Caco-2 (cell line): ENCODE data around the gene TMEM141. TPM values are rescaled to one million over a fixed set of nuclear protein-coding genes. Genes with fewer than 3 reads are reported as not detected.
"Not testable (repeated sequence)": the region's sequence is repeated elsewhere in the genome, so short reads cannot be mapped to it uniquely, and the experiment has no call there.

Source experiments
- BruUV-seq: library from RNA; stranded (reverse); fragments of 400-500 nt; replicated peaks from 2 replicates; lab custom pipeline; 2021; lab: Mats Ljungman, UMichigan
- CTCF ChIA-PET: fragments of 300-600 bp; sonication (Branson Sonifier 250); formaldehyde crosslinking; loops from one replicate; lab custom pipeline; 2022; ENCODE audit warnings: antibody characterized with exemption; lab: Charles Lee
- POLR2A ChIA-PET: fragments of 300-600 bp; sonication (Branson Sonifier 250); formaldehyde crosslinking; loops from one replicate; lab custom pipeline; 2022; ENCODE audit warnings: antibody characterized with exemption; lab: Charles Lee
- DNase-seq, 2 experiments: peaks; one replicate each; pipeline versions ENCODE4 v3.0.0 to v3.0.0-alpha.2; 2020 to 2022
- H3K27me3 ChIP-seq: replicated peaks from 2 replicates; pipeline ENCODE4 v1.6.0; 2011; ENCODE audit warnings: low read length; ENCODE audit not compliant: control insufficient read depth, insufficient read depth
- H3K36me3 ChIP-seq: 2 replicates; pipeline ENCODE4 v1.5.1; 2011; ENCODE audit warnings: low read length; ENCODE audit not compliant: control insufficient read depth, insufficient read depth
- H3K4me1 ChIP-seq: fragments of 250-450 bp; sonication (Bioruptor Pico); 2 replicates; pipeline ENCODE4 v1.5.1; 2020; ENCODE audit warnings: mild to moderate bottlenecking
- H3K4me3 ChIP-seq: 2 replicates; pipeline ENCODE4 v1.5.1; 2011; ENCODE audit warnings: low read depth, mild to moderate bottlenecking, control low read depth, low read length
- H3K9me3 ChIP-seq: fragments of 250-450 bp; sonication (Bioruptor Pico); 2 replicates; pipeline ENCODE4 v1.5.1; 2020; ENCODE audit warnings: mild to moderate bottlenecking, moderate library complexity
- H3K27ac Mint-ChIP-seq: one replicate; pipeline ENCODE4 v1.8.0; 2022; ENCODE audit warnings: mixed read lengths; ENCODE audit not compliant: unreplicated experiment
- H3K27me3 Mint-ChIP-seq: one replicate; pipeline ENCODE4 v1.8.0; 2022; ENCODE audit warnings: mixed read lengths; ENCODE audit not compliant: insufficient read depth, unreplicated experiment
- H3K36me3 Mint-ChIP-seq: one replicate; pipeline ENCODE4 v1.8.0; 2022; ENCODE audit warnings: mild to moderate bottlenecking, mixed read lengths; ENCODE audit not compliant: insufficient read depth, unreplicated experiment
- H3K4me1 Mint-ChIP-seq: one replicate; pipeline ENCODE4 v1.8.0; 2022; ENCODE audit warnings: low read depth, mixed read lengths; ENCODE audit not compliant: unreplicated experiment
- H3K4me3 Mint-ChIP-seq: one replicate; pipeline ENCODE4 v1.8.0; 2022; ENCODE audit warnings: mild to moderate bottlenecking, moderate library complexity, mixed read lengths; ENCODE audit not compliant: unreplicated experiment
- H3K9me3 Mint-ChIP-seq: one replicate; pipeline ENCODE4 v1.8.0; 2022; ENCODE audit warnings: mixed read lengths; ENCODE audit not compliant: unreplicated experiment
- intact Hi-C: fragments of 100-400 bp; cut with micrococcal nuclease; formaldehyde crosslinking; loops from one replicate; pipeline ENCODE4 v1.10.0; 2022; ENCODE audit not compliant: unreplicated experiment
- total RNA-seq: library from RNA; stranded (reverse); gene quantifications from 2 replicates; pipeline ENCODE4 v1.2.3, GENCODE V29; 2022
- TF ChIP-seq, protein P1 (sequence below), 2 experiments: fragments of 200-600 bp in 1 of 2; IDR thresholded peaks; 1 replicate in 1 of 2; 2 replicates in 1 of 2; pipeline versions ENCODE4 v1.5.1 to v1.8.0; 2011 to 2022; ENCODE audit warnings: antibody characterized with exemption in 1 of 2, control low read depth in 1 of 2, inconsistent platforms in 1 of 2, low read depth in 1 of 2, low read length in 1 of 2, mild to moderate bottlenecking in 1 of 2, moderate library complexity in 1 of 2; ENCODE audit not compliant: insufficient read depth in 1 of 2, severe bottlenecking in 1 of 2, unreplicated experiment in 1 of 2

TMEM141 gene
- total RNA-seq, 1 experiment from 2014 or later, result 107 TPM

DNA sequence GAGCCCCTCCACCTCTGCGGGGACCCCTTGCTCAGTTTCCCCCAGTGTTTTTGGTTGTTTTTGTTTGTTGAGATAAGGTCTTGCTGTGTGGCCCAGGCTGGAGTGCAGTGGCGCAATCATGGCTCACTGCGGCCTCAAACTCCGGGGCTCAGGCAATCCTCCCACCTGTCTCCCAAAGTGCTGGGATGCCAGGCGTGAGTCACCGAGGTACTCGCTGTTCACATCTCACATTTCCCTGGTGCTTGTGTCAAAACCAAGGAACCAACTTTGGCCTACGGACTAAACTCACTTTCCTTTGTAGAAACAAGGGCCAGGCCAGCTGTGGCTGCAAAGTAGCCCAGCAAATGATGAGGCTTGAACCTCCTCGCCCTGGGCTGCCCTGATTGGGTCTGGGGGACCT, 41.4 kb downstream of the TMEM141 start:
- H3K4me3 ChIP-seq, result no peak overlapping the region
- H3K36me3 Mint-ChIP-seq, result peaks cover 74% of the 10 kb centered on the region
- H3K4me1 ChIP-seq, result no peaks in the 10 kb centered on the region
- no peaks in the 10 kb centered on the region for H3K9me3 ChIP-seq
- no peaks in the 10 kb centered on the region for H3K9me3 Mint-ChIP-seq
- ChIA-PET POLR2A (no interaction called here), CTCF (interaction anchor here (0.7 kb wide), 1 partner anchor 15 kb away, joined by 6 read pairs; no protein-coding TSS in a partner anchor)
- no TSS peak for BruUV-seq
- H3K36me3 ChIP-seq, result peaks cover 6% of the 10 kb centered on the region
- DNase-seq, result no peak
- H3K4me3 Mint-ChIP-seq, result no peak overlapping the region
- intact Hi-C loops, result no loop called here
- no peak overlapping the region for H3K27ac Mint-ChIP-seq
- H3K27me3 Mint-ChIP-seq, result no peaks in the 10 kb centered on the region
- H3K27me3 ChIP-seq, result no peaks in the 10 kb centered on the region
- no peaks in the 10 kb centered on the region for H3K4me1 Mint-ChIP-seq
- TF ChIP-seq, protein P1, sequence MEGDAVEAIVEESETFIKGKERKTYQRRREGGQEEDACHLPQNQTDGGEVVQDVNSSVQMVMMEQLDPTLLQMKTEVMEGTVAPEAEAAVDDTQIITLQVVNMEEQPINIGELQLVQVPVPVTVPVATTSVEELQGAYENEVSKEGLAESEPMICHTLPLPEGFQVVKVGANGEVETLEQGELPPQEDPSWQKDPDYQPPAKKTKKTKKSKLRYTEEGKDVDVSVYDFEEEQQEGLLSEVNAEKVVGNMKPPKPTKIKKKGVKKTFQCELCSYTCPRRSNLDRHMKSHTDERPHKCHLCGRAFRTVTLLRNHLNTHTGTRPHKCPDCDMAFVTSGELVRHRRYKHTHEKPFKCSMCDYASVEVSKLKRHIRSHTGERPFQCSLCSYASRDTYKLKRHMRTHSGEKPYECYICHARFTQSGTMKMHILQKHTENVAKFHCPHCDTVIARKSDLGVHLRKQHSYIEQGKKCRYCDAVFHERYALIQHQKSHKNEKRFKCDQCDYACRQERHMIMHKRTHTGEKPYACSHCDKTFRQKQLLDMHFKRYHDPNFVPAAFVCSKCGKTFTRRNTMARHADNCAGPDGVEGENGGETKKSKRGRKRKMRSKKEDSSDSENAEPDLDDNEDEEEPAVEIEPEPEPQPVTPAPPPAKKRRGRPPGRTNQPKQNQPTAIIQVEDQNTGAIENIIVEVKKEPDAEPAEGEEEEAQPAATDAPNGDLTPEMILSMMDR (IDR thresholded peaks at IDR 0.05; ENCODE audit: insufficient read depth in 1 of 2, low read depth in 1 of 2, low read length in 1 of 2, severe bottlenecking in 1 of 2, unreplicated experiment in 1 of 2), result no peak

DNA sequence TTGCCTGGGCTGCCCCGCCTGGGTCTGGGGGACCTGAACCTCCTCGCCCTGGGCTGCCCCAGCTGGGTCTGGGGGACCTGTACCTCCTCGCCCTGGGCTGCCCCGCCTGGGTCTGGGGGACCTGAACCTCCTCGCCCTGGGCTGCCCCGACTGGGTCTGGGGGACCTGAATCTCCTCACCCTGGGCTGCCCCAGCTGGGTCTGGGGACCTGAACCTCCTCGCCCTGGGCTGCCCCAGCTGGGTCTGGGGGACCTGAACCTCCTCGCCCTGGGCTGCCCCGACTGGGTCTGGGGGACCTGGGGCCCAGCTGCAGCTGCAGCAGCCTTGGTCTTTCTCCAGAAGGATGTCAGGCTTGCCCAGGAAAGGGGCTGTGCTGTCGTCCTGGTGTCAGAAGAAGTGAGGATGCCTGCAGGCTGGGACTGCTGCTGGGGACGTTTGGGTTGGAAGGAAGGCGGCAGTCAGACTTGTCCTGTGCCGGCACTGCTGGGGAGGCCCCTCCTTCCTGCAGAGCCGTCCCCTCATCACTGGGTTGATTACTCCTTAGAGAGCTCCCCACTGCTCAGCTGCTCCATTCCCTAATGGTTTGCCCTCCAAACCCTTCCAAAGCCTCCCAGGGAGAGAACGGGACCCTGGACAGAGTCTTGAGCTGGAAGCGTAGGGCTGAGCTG, 42.4 kb downstream of the TMEM141 start:
- H3K4me1 ChIP-seq, H3K4me1 Mint-ChIP-seq, intact Hi-C loops, POLR2A ChIA-PET, H3K27me3 Mint-ChIP-seq, H3K9me3 Mint-ChIP-seq, BruUV-seq, DNase-seq, H3K36me3 ChIP-seq, H3K27ac Mint-ChIP-seq, H3K4me3 ChIP-seq, H3K4me3 Mint-ChIP-seq, H3K27me3 ChIP-seq, H3K9me3 ChIP-seq: not testable (repeated sequence)
- CTCF ChIA-PET, result interaction anchor here (0.7 kb wide), 1 partner anchor 14 kb away, joined by 6 read pairs; no protein-coding TSS in a partner anchor
- H3K36me3 Mint-ChIP-seq, result peaks cover 78% of the 10 kb centered on the region

DNA sequence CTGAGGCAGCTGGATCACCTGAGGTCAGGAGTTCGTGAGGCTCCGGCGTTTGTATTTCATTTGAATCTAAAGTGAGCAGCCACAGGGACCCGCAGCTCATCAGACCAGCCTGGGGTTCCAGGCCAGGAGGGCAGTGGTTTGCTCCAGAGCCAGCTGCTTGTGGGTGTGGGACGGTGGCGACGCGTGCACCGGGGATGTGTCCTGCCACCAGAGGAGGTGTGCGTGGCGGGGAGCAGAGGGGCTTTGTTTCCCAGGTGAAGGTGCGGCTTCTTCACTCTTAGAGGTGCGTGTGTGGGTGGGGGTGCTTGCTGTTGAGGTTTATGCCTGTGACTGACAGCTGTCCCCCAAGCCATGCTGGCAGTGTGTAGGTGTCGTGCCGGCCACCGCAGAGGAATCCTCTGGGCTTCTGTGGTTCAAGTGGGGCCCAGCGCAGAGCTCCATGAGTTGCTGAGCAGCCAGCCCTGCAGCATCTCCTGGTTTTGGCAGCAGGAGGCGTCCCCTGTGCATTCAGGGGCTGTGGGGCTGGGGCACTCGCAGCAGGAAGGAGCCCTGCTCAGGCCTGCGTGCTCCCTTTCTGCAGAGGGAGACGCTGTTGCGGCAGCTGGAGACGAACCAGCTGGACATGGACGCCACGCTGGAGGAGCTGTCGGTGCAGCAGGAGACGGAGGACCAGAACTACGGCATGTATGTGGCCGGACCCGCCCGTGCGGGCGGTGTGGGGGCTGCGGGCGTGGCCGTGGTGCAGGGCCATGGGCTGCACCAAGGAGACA, 44.2 kb downstream of the TMEM141 start:
- no peak overlapping the region for H3K4me3 Mint-ChIP-seq

More for the DNA sequence above, 44.2 kb downstream of the TMEM141 start:
- Mint-ChIP-seq H3K27ac (no peak overlapping the region), H3K27me3 (no peaks in the 10 kb centered on the region), H3K36me3 (peaks cover 78% of the 10 kb centered on the region), H3K4me1 (peaks cover 7% of the 10 kb centered on the region), H3K9me3 (no peaks in the 10 kb centered on the region)
- CTCF ChIA-PET, result interaction anchor here (1.3 kb wide), 1 partner anchor 233 kb away, joined by 3 read pairs; no protein-coding TSS in a partner anchor
- no peak for DNase-seq
- Histone ChIP-seq H3K4me3 (no peak overlapping the region), H3K27me3 (no peaks in the 10 kb centered on the region), H3K36me3 (peaks cover 2% of the 10 kb centered on the region), H3K9me3 (no peaks in the 10 kb centered on the region), H3K4me1 (peaks cover 3% of the 10 kb centered on the region; the same call in 1 of the 2 replicates)
- POLR2A ChIA-PET, result interaction anchor here (0.6 kb wide), 1 partner anchor 28 kb away, joined by 6 read pairs; no protein-coding TSS in a partner anchor
- TF ChIP-seq, protein P1 (IDR thresholded peaks at IDR 0.05; ENCODE audit: insufficient read depth in 1 of 2, low read depth in 1 of 2, low read length in 1 of 2, severe bottlenecking in 1 of 2, unreplicated experiment in 1 of 2), result no peak
- intact Hi-C loops, result no loop called here
- no TSS peak for BruUV-seq
